Breast epithelium (tissue), 3 donors: Measurements from ENCODE around the gene HOXA11.

ENCODE experiments used
- CTCF ChIP-seq, 3 donors: fragments of 450-650 bp; IDR thresholded peaks; one replicate each; pipeline ENCODE4 v1.5.1; 2016 to 2017; ENCODE audit warnings: antibody characterized with exemption in 3 of 3, mild to moderate bottlenecking in 3 of 3, moderate library complexity in 3 of 3
- POLR2A ChIP-seq: fragments of 450-650 bp; IDR thresholded peaks from one replicate; pipeline ENCODE4 v1.6.1; 2016; ENCODE audit warnings: antibody characterized with exemption, mild to moderate bottlenecking, moderate library complexity

- TF ChIP-seq CTCF (IDR thresholded peaks at IDR 0.05) (no peak), POLR2A (no peak)
These were observed 32.9 kb upstream of the HOXA11 start for GRCh38 chr7:27217951-27218350.
